HG02763 (cell line): ENCODE data around the gene PPP1CA.
A peak's percentile ranks its signal among the peaks of the same experiment; 100 is the strongest.

Source experiments
- ATAC-seq: cut with Tn5 transposase; IDR thresholded peaks from one replicate; pipeline ENCODE4 v1.9.1; 2021; ENCODE audit warnings: mild to moderate bottlenecking, moderate library complexity; ENCODE audit not compliant: unreplicated experiment

The PPP1CA gene

GRCh38 chr11:67354075-67355022, 47.3 kb downstream of the PPP1CA start:
- no peak for ATAC-seq

- peak; percentile 78 for ATAC-seq
Observed at GRCh38 chr11:67353317-67354074, 48.2 kb downstream of the PPP1CA start, which contains the start of gene POLD4. TSS of gene POLD4 (minus strand) at chr11:67353546. CDS start at chr11:67353399, 147 bp downstream.

GRCh38 chr11:67352546-67353316, 48.9 kb downstream of the PPP1CA start:
- ATAC-seq: peak; percentile 1

- ATAC-seq: no peak
Observed at GRCh38 chr11:67351275-67352005, 50.2 kb downstream of the PPP1CA start.

- ATAC-seq: no peak
Observed at GRCh38 chr11:67349928-67350465, 51.7 kb downstream of the PPP1CA start.

- no peak for ATAC-seq
Observed at GRCh38 chr11:67349457-67349856, 52.2 kb downstream of the PPP1CA start.

GRCh38 chr11:67349036-67349435, 52.6 kb downstream of the PPP1CA start:
- no peak for ATAC-seq
